OCI-LY3 (cell line): ENCODE results near the gene NID1.

ENCODE experiments used
- H2AFZ ChIP-seq: fragments of 200-600, 300-600 bp; shearing (Covaris generic); 2 replicates; pipeline ENCODE4 v1.6.0; 2014; ENCODE audit warnings: antibody characterized with exemption, low read depth, low read length
- H3K27ac ChIP-seq: fragments of 200-600, 300-600 bp; sonication (generic); 2 replicates; pipeline ENCODE4 v1.5.1; 2014; ENCODE audit warnings: mild to moderate bottlenecking, low read length, moderate library complexity, mixed read lengths
- H3K27me3 ChIP-seq: fragments of 200-600, 300-600 bp; sonication (generic); 2 replicates; pipeline ENCODE4 v1.6.1; 2014; ENCODE audit warnings: low read depth, low read length, mixed read lengths
- H3K36me3 ChIP-seq: fragments of 200-600, 300-600 bp; sonication (generic); replicated peaks from 2 replicates; pipeline ENCODE3; 2014; ENCODE audit warnings: low read depth, low read length, mixed read lengths
- H3K4me1 ChIP-seq: fragments of 300-600, 200-600 bp; sonication (generic); 2 replicates; pipeline ENCODE4 v1.6.1; 2014; ENCODE audit warnings: low read length, mixed read lengths
- H3K4me2 ChIP-seq: fragments of 200-600, 300-600 bp; sonication (generic); 2 replicates; pipeline ENCODE4 v1.6.1; 2014; ENCODE audit warnings: low read length, mixed read lengths
- H3K4me3 ChIP-seq: fragments of 300-600, 200-600 bp; sonication (generic); 2 replicates; pipeline ENCODE4 v1.5.1; 2014; ENCODE audit warnings: antibody characterized with exemption, mild to moderate bottlenecking, low read length, moderate library complexity
- H3K79me2 ChIP-seq: fragments of 300-600, 200-600 bp; shearing (Covaris generic); 2 replicates; pipeline ENCODE4 v1.6.1; 2014; ENCODE audit warnings: mild to moderate bottlenecking, low read length, mixed read lengths
- H3K9ac ChIP-seq: fragments of 300-600, 200-600 bp; shearing (Covaris generic); 2 replicates; pipeline ENCODE4 v1.6.0; 2014; ENCODE audit warnings: mild to moderate bottlenecking, low read length, moderate library complexity
- H3K9me3 ChIP-seq: fragments of 200-600, 300-600 bp; shearing (Covaris generic); 2 replicates; pipeline ENCODE4 v1.6.1; 2014; ENCODE audit warnings: low read length, mixed read lengths; ENCODE audit not compliant: insufficient read depth
- H4K20me1 ChIP-seq: fragments of 200-600, 300-600 bp; sonication (generic); 2 replicates; pipeline ENCODE4 v1.6.1; 2016; ENCODE audit warnings: low read length, mixed read lengths; ENCODE audit not compliant: insufficient read depth
- CTCF ChIP-seq: fragments of 200-600, 300-600 bp; sonication (generic); IDR thresholded peaks from 2 replicates; pipeline ENCODE4 v1.5.1; 2014; ENCODE audit warnings: antibody characterized with exemption, low read length, low read depth
- EZH2phosphoT487 ChIP-seq: fragments of 200-600 bp; shearing (Covaris generic); IDR thresholded peaks from 2 replicates; pipeline ENCODE4 v1.6.1; 2018; ENCODE audit warnings: antibody characterized with exemption, mixed run types, low read depth

The NID1 gene

GRCh38 chr1:236083650-236084385 is 18.9 kb upstream of the NID1 start:
- no peaks in the 10 kb centered on the region for H3K9me3 ChIP-seq
- H3K4me2 ChIP-seq: no peak overlapping the region
- H3K4me3 ChIP-seq: no peak overlapping the region
- no peaks in the 10 kb centered on the region for H4K20me1 ChIP-seq
- H3K4me1 ChIP-seq: no peaks in the 10 kb centered on the region
- no peak overlapping the region for H3K9ac ChIP-seq
- H3K36me3 ChIP-seq: no peaks in the 10 kb centered on the region
- TF ChIP-seq CTCF: no peak
- TF ChIP-seq EZH2phosphoT487: no peak
- no peaks in the 10 kb centered on the region for H3K79me2 ChIP-seq
- peaks cover 3% of the 10 kb centered on the region; the same call in 1 of the 2 replicates for H3K27me3 ChIP-seq
- no peak overlapping the region for H2AFZ ChIP-seq
- H3K27ac ChIP-seq: no peak overlapping the region

- TF ChIP-seq EZH2phosphoT487: no peak
- no peak for TF ChIP-seq CTCF
These were observed 17.6 kb upstream of the NID1 start for GRCh38 chr1:236082526-236082925.

GRCh38 chr1:236081546-236082227 is 16.8 kb upstream of the NID1 start:
- TF ChIP-seq CTCF (no peak), EZH2phosphoT487 (no peak)
- Histone ChIP-seq H3K4me2 (no peak overlapping the region), H3K27ac (no peak overlapping the region), H3K9me3 (no peaks in the 10 kb centered on the region), H2AFZ (no peak overlapping the region), H3K4me1 (no peaks in the 10 kb centered on the region), H3K36me3 (no peaks in the 10 kb centered on the region), H3K4me3 (no peak overlapping the region), H3K27me3 (peaks cover 3% of the 10 kb centered on the region; the same call in 1 of the 2 replicates), H4K20me1 (no peaks in the 10 kb centered on the region), H3K9ac (no peak overlapping the region), H3K79me2 (no peaks in the 10 kb centered on the region)

More at GRCh38 chr1:236082526-236082925, 17.6 kb upstream of the NID1 start:
- Histone ChIP-seq H3K9ac (no peak overlapping the region), H3K79me2 (no peaks in the 10 kb centered on the region), H2AFZ (no peak overlapping the region), H3K27ac (no peak overlapping the region), H3K4me1 (no peaks in the 10 kb centered on the region), H4K20me1 (no peaks in the 10 kb centered on the region), H3K4me2 (no peak overlapping the region), H3K36me3 (no peaks in the 10 kb centered on the region), H3K4me3 (no peak overlapping the region), H3K27me3 (peaks cover 3% of the 10 kb centered on the region; the same call in 1 of the 2 replicates), H3K9me3 (no peaks in the 10 kb centered on the region)

- no peaks in the 10 kb centered on the region for H4K20me1 ChIP-seq
- H3K4me1 ChIP-seq: no peaks in the 10 kb centered on the region
- H2AFZ ChIP-seq: no peak overlapping the region
- H3K9ac ChIP-seq: no peak overlapping the region
- H3K36me3 ChIP-seq: no peaks in the 10 kb centered on the region
- no peak for TF ChIP-seq CTCF
- TF ChIP-seq EZH2phosphoT487: no peak
- H3K27me3 ChIP-seq: peaks cover 3% of the 10 kb centered on the region; the same call in 1 of the 2 replicates
- H3K4me3 ChIP-seq: no peak overlapping the region
- no peaks in the 10 kb centered on the region for H3K79me2 ChIP-seq
- H3K27ac ChIP-seq: no peak overlapping the region
- no peaks in the 10 kb centered on the region for H3K9me3 ChIP-seq
- no peak overlapping the region for H3K4me2 ChIP-seq
These were observed 14.8 kb upstream of the NID1 start for GRCh38 chr1:236079703-236080102.
